CD4-positive, alpha-beta T cell treated with Interferon alpha-2 for 1 hour (primary cell): ENCODE data around the gene DTNBP1.

Experiments
- DNase-seq, 2 donors: peaks; one replicate each; pipeline ENCODE4 v3.0.0-alpha.2; 2020 to 2022

The DTNBP1 gene

DNA sequence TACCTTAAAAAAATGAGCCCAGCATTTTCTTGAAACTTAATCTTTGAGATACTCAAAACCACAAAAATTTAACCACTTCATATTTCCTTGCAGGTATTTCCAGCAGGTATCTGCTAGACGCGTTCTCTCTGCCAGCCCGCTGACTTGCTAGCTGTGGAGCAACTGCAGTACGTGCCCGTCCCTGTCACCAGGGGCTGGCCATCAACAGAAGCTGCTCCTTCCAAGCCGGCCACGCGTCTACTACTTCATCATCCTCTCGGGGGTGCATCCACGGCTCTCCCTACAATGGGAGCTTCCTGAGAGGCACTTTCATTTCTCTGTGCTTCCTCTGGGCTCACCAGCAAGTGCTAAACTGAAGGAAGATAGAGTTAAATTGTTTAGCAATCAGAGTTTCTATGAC, 132.4 kb downstream of the DTNBP1 start:
- no peak for DNase-seq

DNA sequence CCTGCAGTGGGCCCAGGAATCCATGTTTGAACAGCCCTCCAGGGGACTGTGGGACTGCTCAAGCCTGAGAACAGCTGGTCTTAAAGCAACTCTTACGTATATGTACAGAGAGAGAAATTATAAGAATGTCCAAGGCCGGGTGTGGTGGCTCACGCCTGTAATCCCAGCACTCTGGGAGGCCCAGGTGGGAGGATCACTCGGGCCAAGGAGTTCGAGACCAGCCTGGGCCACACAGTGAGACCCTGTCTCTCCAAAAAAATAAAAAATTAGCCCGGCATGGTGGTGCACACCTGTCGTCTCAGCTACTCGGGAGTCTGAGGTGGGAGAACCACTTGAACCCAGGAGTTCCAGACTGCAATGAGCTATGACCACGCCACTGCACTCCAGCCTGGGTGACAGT, 134.0 kb downstream of the DTNBP1 start:
- DNase-seq = no peak

- DNase-seq = no peak
Observed at GRCh38 chr6:15527838-15528617, 134.8 kb downstream of the DTNBP1 start.

DNA sequence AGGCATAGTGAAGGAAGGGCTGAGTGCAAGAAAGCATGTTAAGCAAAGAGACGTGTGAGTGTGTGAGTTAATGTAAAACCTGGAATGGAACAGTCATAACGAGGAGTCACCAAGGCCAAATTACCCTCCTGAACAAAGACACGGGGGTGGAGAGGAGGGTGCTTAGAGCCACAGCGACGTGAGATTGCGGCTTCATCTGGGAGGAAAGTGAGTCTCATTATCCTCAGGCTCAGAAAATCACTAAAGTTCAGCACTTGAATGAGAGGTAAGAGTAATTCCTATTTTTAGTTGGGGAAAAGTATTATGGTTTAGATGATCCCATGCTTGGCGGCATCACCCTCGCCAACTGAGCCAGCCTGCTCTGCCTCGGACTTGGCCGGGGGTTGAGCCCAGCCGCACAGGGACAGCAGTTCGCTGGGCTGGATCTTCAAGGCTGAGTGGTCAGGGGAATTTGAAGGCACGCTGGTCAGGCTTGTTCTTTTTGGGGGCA, 136.6 kb downstream of the DTNBP1 start:
- no peak for DNase-seq

DNA sequence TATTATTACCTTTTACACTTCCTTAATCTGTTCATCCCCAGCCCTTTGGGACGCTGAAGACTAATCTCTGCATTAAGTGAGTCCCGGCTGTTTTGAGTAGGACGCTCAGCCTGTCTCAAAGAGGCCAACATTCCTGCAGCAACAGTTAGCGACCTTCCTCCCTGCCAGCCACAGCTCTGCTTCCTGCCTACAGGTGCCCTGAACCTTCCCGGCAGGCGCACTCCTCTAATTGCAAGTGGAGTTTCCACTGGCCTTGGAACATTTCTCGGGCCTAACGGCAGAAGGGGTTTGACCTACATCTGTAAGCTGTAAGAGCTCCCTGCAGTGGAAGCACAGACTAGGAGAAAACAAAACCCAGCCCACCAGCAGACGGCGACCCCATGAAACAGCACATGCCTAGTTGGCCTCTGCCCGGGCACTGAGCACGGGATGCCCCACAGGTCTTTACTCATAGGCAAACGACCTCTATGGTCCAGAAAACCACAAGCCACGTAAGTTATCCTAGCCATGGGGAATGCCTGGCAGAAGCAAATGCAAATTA, 137.9 kb downstream of the DTNBP1 start:
- DNase-seq = no peak

- DNase-seq = no peak
Observed at GRCh38 chr6:15523679-15524630, 138.9 kb downstream of the DTNBP1 start.

DNA sequence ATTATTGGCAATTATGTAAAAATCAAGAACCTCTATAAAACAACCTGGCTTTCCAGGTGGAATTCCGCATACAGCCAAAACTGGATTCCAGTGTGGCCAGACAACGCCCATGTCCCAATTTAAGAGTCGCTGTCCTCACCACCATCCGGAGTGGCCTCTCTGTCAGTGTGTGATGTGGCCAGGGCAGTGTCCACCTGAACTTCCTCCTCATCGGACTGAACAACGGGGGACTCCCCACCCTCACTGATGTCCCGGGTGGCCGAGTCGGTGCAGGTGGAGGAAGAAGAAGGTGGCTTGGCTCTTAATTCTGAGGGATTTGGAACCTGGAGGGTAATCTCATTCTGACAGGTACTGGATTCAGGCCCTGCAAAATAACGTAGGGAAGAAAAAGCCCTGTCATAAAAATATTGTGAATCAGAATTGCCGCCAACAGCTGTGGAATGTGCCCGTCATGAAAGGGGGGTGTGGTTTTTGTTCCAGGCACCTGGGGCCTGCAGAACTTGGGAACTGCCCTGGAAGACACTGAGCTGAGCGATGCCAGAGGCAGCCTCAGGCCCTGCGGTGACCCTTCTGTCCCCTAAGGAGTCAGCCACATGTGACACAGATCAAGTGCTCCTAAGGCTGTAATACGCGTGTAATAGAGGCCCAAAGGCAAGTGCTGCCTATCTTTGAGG, 139.8 kb downstream of the DTNBP1 start:
- no peak for DNase-seq

- DNase-seq = no peak
Observed at GRCh38 chr6:15522427-15522826, 140.4 kb downstream of the DTNBP1 start.

DNA sequence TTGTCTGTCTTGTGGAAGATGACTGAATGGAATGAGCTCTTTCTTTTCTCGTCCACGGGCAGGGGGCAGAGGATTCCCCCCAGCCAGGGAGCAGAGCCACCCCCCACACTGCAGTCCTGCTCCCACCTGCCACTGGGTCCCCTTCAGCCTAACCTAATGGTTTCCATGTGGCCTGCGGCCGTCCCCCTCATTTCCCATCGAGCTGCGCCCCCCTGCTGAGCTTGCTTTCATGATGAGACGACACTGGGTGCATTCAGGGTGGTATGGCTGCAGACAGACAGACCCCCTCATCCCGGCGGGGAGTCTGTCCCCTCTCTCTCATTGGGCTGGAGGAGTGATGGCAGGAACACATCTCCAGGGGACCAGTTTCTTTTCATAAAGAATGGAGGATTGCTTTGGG, 140.8 kb downstream of the DTNBP1 start:
- no peak for DNase-seq

DNA sequence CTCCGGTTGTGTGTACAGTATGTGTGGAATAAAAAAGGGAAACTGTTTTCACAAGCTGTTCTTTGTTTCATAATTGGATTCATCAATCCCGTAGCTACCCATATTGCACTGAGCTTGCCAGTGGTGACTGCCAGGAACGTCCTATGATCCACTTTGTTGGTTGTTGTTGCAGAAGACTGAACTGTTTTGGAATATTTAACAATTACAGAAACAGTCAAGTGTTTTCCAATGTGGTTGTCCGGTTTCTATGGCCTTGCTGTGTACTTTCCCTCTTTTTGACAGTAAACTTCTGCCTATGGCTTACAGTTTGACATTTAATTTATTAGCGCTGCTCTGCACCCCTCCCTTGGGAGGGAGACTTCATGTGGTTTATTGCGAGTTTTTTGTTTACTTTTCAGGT, 141.2 kb downstream of the DTNBP1 start:
- no peak for DNase-seq

DNA sequence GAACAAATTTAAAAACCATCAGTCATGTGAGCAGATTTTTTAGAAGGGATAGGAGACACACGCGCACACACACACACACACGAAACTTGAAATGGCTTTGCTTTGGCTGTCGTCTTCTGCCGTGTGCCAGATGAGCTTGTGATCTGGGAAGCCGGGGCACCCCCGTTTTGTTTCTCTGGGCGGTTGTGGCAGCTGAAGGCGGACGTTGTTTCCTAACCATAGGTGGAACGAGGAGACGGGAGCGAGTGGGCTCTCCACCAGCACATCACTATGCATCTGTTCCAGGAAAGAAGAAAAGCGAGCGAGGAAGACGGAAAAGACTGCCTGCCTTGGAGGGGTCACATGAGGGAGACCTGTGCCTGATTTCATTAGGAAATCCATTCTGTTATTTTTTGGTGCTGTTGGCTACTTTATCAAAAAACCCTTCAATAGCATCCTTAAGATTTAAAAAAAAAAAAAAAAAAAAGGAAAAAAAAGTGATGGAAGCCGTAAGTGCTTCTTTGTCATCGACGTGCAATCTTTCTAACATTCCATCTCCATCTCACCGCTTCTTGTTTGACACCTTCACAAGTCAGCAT, 142.1 kb downstream of the DTNBP1 start:
- no peak for DNase-seq

DNA sequence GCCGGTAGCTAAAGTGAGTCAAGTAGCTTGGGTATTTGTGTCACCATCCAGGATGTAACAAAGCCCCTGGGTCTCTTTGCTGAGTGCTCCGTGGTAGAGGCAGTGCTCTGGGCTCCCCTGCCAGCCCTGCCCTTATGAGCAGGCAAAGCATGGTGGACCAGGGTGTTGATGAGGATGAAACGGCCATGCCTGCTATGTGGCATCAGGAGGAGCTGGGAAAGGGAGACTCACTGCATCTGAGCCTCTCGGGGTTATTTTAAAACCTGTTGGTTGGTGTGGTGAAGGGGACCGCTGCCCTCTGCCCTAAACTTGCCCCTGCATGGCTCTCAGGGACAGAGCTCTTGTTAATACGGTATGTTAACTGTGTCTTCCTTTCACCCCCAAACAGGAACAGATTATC, 143.1 kb downstream of the DTNBP1 start:
- DNase-seq = no peak

GRCh38 chr6:15518878-15519277, 143.9 kb downstream of the DTNBP1 start:
- no peak for DNase-seq

GRCh38 chr6:15518057-15518456, 144.8 kb downstream of the DTNBP1 start:
- DNase-seq = no peak

DNA sequence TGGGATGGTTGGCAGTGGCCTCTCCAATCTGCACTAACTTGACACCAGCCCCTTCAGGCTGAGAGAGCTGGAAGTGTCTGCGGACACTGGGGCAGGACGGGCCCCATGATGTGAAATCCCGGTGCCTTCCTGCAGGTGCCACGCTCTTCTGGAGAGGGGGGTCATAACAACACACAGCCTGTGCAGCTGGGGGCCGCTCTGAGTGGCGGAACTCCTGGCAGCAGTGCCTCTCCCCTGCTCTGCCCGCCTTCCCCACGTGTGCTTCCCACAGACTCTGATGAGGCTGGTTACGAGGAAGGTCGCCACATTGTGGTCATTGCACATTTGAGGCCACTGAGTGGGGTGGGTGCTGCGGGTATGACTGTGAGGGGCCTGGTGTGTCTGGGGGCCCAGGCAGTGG, 145.2 kb downstream of the DTNBP1 start:
- no peak for DNase-seq

DNA sequence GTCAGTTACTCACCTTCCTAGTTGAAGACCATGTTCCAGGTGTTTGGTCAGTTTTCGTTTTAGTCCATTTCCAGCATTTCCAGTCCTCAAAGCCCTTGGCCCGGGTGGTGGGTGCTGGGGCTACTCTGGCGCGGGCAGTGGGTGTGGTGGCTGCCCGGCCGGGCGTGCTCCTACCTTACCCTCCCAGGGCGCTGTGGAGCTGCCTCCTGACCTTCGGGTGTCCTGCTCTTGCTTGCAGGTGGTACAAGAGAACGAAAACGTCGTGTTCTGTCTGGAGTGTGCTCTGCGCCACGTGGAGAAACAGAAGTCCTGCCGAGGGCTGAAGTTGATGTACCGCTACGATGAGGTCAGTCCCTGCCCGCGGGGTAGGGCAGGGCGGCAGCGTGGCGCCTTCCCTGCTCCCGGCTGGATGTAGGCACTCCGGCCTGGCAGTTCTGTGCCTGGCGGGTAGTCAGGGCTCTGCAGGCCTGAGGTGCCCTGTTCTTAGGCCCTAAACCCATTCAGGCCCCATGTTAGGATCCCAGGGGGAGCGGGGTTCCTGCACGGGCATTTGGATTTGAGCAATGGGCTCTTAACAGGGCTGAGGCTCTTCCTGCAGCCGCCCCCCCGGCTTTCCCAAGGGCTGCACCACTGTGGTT, 145.8 kb downstream of the DTNBP1 start:
- no peak for DNase-seq

DNA sequence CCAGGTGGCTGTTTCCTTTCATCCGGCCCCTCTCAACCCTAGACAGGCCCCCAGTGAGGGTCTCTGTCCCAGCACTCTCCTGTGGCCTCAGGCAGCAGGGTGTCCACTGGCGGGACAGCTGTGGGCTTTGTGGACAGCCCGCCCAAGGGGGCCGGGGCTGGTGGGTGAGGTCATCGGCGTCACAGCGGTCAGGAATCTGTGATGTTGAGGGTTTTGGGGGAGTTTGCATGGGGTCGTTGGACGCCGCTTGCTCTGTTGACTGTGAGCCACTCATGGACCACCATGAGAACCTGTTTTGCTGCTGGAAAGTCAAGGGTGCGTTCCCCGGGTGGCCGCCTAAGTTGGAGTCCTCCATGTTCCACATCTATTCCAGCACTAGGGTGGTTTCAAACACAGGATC, 146.4 kb downstream of the DTNBP1 start:
- DNase-seq = no peak

DNA sequence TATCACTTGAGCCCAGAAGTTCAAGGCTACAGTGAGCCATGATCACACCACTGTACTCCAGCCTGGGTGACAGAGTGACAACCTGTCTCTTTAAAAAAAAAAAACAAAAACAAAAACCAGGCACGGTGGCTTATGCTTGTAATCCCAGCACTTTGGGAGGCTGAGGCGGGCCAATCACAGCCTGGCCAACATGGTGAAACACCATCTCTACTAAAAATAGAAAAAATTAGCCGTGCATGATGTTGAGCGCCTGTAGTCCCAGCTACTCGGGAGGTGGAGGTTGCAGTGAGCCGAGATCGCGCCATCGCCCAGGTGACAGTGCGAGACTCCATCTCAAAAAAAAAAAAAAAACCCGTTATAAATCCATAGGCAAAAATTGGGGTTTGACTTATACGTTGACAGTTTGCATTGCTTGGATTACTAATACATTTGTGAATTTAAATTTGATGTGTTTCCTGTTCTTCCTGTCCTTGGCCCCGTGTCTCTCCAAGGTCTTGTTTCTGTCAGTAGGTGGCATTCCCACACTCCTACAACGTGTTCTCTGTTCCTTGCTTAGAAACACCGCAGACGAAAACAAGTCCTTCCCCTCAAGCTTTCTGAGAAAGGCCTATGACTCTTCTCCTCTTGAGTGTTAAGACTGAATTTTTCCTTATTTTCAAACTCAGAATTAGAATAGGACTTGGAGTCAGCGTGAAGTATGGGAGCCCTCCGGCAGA, 147.0 kb downstream of the DTNBP1 start:
- DNase-seq = no peak

DNA sequence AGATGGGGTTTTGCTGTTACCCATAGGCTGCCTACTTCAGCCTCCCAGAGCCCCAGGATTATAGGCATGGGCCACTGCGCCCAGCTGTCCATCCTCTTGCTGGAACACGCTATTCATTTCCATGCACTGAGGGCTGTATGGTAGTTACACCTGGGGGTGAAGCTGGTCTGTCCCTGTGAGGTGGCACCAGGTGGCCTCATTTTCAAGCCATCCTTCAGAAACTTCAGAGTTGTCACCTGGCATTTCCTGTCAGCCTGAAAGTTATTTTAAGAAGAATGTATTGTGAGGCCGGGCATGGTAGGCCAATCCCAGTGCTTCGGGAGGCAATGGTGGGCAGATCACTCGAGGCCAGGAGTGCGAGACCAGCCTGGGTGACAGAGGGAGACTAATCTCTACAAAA, 147.6 kb downstream of the DTNBP1 start:
- DNase-seq = no peak

DNA sequence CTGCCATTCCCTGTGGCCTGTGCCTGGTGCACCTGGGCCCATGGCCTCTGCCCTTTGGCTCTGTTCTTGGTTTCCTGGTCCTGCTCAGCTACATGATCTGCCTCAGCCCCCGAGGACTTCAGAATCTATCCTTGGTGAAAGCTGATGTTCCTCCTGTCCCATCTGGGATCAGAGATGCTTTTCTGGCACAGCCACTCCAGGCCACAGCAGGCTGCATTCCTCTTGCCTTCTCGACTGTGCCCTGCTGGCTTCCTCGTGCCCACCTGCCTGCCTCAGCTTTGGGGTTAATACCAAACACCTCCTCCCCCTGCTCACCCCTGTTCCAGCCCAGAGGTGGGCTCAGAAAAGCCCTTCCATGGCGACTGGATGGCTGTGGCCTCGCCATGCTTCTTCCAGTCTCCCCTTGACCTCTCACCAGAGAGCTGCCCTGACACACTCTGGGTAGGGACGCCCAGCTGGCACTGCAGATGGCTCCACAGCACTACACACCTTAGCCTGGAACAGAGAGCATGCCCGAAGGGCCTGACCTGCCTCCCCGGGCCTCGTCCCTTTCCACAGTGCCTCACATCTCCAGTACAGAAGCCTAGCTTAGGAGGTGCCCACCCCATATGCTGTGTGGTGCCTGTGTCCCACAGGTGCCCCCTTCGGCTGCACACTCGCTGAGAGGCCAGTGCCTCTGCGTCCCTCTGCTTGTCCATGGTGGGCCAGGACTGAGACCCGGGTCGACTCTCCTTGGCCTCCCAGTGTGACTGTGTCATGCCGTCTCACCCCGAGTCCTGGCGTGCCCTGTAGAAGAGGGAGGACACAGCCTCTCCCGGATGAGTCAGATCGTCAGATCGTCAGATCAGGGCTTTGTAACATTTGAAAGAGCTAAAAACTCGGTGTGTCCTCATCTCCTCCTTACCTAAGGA, 148.8 kb downstream of the DTNBP1 start:
- no peak for DNase-seq
